T-helper 22 cell (primary cell): Measurements from ENCODE around the gene MIDN.
A peak's percentile ranks its signal among the peaks of the same experiment; 100 is the strongest.

Source experiments
- DNase-seq: peaks from one replicate; pipeline ENCODE4 v3.0.0-alpha.2; 2020; ENCODE audit warnings: low read depth

Gene MIDN

GRCh38 chr19:1270854-1271527 is 22.6 kb downstream of the MIDN start:
- DNase-seq = no peak

DNA sequence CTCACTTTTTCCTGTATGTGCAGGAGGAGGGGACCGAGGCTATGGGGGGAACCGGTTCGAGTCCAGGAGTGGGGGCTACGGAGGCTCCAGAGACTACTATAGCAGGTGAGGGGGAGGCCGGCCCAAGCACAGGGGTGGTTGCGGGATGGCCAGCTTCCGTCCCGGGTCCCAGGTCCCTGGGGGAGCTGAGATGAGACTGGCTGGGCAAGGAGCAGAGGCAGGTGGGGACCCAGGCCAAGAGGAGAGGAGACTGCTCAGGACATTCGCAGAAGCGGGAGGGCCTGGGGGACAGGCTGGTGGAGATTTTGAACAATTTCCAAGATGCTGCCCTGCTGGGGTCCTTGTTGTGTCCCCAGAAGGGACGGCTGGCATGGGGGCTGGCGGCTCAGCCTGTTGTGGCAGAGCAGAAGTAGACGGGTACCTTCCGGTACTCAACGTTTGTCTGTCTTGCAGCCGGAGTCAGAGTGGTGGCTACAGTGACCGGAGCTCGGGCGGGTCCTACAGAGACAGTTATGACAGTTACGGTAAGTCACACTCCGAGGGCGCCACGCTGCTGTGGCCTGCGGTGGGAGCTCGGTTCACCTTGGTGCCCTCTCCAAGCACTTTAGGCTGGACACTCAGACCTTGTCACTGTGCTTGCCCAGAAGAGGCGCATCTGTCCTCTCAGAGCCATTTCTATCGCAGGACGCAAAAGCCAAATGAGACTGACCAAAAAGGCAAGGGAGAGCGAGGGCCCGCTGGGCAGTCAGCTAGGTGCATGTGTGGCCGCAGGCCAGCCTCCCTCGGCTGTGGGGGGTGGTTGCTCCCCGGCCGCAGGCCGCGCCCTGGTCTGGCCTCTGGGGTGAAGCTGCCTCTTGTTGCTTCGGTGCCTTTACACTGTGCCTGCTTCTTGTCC is 23.4 kb downstream of the MIDN start:
- DNase-seq = no peak

DNA sequence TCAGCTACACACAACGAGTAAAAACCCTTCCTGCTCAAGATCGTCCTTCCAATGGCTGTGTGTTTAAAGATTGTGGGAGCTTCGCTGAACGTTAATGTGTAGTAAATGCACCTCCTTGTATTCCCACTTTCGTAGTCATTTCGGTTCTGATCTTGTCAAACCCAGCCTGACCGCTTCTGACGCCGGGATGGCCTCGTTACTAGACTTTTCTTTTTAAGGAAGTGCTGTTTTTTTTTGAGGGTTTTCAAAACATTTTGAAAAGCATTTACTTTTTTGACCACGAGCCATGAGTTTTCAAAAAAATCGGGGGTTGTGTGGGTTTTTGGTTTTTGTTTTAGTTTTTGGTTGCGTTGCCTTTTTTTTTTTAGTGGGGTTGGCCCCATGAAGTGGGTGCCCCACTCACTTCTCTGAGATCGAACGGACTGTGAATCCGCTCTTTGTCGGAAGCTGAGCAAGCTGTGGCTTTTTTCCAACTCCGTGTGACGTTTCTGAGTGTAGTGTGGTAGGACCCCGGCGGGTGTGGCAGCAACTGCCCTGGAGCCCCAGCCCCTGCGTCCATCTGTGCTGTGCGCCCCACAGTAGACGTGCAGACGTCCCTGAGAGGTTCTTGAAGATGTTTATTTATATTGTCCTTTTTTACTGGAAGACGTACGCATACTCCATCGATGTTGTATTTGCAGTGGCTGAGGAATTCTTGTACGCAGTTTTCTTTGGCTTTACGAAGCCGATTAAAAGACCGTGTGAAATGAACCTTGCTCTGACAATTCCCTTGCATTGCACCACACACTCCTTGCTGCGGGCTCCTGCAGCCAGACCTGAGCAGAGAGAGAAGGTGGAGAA is 24.3 kb downstream of the MIDN start:
- DNase-seq = no peak

GRCh38 chr19:1273263-1274041 is 25.1 kb downstream of the MIDN start:
- no peak for DNase-seq

GRCh38 chr19:1274081-1274851 is 25.9 kb downstream of the MIDN start:
- DNase-seq = no peak

- DNase-seq = no peak
These were observed 26.5 kb downstream of the MIDN start for GRCh38 chr19:1274852-1275259.

DNA sequence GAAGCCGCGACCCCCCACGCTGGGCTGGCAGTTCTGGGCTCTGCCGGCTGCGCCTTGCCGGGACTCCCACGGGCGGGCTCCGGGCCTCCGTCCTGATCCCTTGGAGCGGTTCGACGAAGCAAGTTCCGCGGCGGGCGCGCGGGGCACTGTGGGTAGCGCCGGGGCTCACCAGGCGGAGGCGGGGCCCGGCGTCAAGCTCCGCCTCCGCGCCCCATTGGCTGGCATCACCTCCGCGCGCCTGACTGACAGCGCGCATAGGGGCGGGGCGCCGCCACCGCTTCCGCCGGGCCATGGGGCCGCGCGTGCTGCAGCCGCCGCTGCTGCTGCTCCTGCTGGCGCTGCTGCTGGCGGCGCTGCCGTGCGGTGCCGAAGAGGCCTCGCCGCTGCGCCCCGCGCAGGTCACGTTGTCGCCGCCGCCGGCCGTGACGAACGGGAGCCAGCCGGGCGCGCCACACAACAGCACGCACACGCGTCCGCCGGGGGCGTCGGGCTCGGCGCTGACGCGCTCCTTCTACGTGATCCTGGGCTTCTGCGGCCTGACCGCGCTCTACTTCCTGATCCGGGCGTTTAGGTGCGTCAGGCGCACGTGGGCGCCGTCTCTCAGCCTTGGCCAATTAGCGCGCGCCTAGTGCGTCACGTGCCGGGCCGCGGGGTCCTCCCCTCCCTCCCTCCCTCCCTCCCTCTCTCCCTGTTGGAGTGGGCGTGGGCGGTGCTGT is 27.0 kb downstream of the MIDN start, which contains the start of gene FAM174C:
FAM174C (plus strand) TSS at position 271 of the 716 bp plus-strand sequence; CDS start at position 291, 20 bp downstream.
- peak; percentile 98 for DNase-seq

- DNase-seq = no peak
These were observed 27.7 kb downstream of the MIDN start for GRCh38 chr19:1275976-1276627.

DNA sequence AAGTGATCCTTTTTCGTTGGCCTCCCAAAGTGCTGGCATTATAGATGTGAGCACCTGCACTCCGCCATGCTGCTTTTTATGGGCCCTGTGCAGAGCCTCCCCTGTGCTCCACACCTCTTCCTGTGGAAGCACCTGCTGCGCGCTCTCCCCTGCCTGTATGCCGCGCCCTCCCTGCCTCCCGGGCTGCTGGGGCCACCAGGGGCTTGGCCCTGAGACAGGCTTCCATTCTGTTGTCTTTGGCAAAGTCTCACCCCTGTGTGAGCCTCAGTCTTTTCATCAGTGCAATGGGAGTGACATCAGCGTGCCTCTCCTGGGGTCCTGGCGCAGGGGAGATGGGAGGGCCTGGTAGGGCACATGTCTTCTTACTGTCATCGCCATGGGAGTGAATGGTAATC is 28.2 kb downstream of the MIDN start:
- no peak for DNase-seq

- no peak for DNase-seq
These were observed 28.7 kb downstream of the MIDN start for GRCh38 chr19:1277061-1277460.

DNA sequence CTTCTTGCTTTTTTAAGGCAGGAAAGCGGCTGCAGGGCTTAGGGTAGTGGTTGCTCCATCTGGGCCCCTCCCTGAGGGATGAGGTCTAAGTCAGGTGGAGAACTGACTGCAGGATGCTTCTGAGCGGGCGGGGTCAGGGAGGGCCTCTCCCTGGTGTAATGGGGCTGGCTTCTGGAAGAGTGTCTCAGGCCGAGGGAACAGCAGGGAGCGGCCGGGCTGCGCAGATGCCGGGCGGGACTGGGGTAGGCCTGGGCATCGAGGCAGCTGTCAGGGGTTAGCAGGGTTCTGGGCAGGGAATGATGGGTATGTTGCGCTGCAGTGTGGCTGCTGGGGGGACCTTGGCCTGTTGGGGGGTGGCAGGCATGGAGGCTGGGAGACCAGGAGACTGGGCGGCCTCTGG is 29.7 kb downstream of the MIDN start:
- DNase-seq = no peak

DNA sequence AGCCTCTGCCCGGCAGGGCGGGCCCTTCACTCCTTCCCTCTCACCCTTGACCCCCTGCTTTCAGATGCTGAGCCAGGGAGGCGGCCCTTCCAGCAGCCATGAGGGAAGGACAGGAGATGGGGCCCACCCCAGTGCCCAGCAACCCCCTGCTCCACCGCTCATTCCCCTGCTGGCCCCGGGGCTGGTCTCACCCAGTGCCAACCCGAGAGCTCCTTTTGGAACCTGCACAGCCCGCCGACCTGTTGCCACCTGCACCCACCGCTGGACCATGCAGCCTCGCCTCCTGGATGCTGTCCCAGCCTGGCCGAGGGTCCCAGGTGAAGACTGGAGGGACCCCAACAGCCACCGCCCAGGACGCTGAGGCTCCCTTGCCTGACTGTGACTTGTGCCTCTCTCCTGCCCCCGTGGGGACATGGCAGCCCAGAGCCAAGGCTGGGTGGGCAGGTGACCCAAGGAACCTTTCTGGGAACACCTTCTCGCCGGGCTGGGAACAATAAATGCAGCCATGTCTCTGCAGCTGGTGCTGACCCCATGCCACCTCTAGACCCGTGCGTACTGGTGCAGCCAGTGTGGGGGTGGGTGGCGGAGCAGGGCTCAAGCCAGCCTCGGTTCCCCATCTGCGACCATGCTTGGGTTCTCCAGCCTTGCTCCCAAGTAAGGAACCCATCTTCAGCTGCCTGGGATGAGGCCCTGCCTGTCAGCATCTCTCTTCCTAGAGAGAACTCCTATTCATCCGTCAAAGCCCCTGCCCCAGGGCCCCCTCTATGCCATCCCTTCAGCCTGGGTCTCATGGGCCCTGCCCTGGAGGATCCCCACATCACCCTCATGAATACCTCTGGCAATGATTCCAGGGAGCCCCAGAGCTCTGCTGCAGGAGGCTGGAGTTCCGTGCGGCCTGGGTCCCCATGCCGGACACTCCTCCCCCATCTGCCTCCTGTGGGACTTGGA is 30.6 kb downstream of the MIDN start:
- no peak for DNase-seq

DNA sequence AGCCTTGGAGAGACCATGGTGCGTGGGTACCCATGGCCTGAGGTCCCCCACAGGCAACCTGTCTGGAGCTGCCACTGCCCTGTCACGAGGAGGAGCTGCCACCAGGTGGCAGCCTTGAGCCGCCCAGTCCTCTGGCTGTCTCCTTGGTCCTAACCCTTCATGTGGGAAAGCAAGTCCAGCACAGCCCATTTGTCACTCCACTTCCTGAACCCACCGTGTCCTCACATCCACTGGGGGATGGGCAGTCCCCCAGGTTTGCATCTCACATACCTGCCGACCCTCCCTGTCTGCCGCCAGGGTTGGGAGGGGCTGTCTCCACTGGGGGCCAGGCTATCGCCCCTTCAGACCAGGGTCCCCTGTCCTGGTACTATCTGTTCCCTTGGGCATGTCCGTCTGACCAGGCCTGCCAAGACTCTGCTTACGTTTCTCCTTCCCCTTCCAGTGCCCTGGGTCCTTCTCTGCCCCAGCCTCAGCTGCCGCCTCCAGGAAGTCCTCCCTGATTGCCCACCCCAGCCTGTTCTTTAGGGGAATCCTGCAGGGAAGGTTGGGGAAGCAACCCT is 31.5 kb downstream of the MIDN start:
- DNase-seq = peak; percentile 44

DNA sequence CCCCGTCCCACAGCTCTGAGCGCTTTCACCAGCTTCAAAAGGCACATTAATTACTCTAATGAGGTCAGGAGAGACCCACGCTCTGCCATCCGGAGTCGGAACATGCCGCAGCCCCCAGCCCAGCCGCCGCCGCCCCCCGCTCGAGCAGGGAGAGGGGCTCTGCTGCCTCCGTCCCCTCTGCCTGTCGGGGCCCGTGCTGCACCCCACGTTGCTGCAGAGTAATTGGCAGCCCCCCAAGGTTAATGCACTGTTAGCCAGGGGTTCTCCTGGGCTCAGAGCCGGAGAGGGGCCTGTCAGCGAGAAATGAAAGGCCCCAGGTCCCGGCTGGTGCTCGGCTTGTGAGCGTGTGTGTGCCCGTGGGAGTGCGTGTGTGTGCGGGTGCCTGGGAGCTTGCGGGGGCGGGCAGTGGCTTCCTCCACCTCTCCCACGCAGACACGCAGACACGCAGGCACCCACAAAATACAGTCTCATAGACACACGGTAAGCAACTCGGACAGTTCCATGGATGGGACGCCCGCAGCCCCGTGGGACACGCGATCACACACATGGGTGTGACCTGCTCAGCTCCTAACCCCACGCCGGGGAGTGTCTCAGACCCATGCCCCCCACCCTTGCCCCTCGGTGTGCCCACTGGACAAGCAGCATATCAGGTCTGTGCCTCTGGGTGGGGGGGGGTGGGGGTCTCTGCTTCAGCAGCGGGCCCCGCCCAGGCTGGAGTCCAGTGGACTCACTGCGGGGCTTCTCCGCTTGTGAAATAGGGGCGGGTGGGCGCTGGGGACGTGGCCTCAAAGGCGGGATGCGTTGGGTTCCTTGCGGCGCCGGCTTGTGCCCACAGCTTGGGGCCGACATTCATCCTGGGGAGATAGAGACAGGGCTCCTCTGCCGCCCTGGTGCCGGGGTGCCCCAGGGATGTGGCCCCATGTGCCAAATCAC is 32.5 kb downstream of the MIDN start:
- DNase-seq = no peak

DNA sequence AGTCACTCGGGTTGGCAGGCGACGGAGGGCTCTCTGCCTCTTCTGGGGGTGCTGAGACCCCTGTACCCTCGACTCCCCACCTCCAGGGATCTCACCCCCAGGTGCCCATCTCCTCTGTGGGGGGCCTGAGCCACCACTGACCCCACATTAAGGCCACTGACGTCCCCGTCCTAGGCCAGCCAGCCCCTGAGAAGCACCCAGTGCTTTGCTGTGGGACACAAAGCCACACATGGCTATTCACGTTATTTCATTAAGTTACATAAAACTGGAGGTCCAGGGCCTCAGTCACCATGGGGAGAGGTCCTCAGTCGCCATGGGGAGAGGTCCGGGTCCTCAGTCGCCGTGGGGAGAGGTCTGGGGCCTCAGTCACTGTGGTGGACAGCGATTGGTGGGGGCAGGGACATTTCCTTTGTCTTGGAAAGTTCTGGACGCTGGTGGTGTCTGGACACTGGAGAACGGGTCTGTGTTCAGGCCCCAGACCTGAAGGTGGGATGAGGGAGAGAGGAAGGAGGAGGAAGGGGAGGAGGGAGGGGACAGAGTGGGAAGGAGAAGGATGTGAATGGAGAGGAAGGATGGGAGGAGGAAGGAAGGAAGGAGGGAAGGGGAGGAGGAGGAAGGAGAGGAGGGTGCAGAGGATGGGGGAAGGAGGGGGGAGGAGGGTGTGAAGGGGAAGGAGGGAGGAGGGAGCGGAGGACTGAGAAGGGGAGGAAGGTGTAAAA is 33.3 kb downstream of the MIDN start:
- DNase-seq = no peak

- no peak for DNase-seq
These were observed 34.3 kb downstream of the MIDN start for GRCh38 chr19:1282588-1283206.
